IMR-90 (cell line): ENCODE measurements around the gene ABCB9. TPM values are rescaled to one million over a fixed set of nuclear protein-coding genes. Genes with fewer than 3 reads are reported as not detected.

Experiments used
- ATAC-seq: fragments of 200-7000 bp; cut with Tn5 transposase; 2 replicates; pipeline ENCODE4 v1.9.1; 2020; ENCODE audit warnings: low read depth, mild to moderate bottlenecking, moderate library complexity
- BruUV-seq: library from RNA; stranded (reverse); fragments of 400-500 nt; replicated peaks from 2 replicates; lab custom pipeline; 2021; lab: Mats Ljungman, UMichigan
- CTCF ChIA-PET: fragments of 300-600 bp; formaldehyde crosslinking; extraction: SDS; loops from one replicate; lab custom pipeline; 2021; ENCODE audit warnings: antibody characterized with exemption; lab: Yijun Ruan, JAX
- POLR2A ChIA-PET: fragments of 300-600 bp; sonication (Branson Sonifier 250); formaldehyde crosslinking; loops from one replicate; lab custom pipeline; 2022; ENCODE audit warnings: antibody characterized with exemption; ENCODE audit not compliant: unreplicated experiment; lab: Charles Lee
- DNase-seq: peaks from one replicate; pipeline ENCODE4 v3.0.0; 2013
- H2AFZ ChIP-seq: replicated peaks from 2 replicates; pipeline ENCODE3; 2013; ENCODE audit warnings: low read length, mild to moderate bottlenecking; ENCODE audit not compliant: poor library complexity
- H2AK5ac ChIP-seq: 2 replicates; pipeline ENCODE4 v1.6.1; 2013; ENCODE audit warnings: low read depth, low read length, inconsistent platforms
- H2AK9ac ChIP-seq: replicated peaks from 2 replicates; pipeline ENCODE3; 2013; ENCODE audit warnings: mild to moderate bottlenecking, low read depth, low read length, moderate library complexity; ENCODE audit not compliant: poor library complexity
- H2BK120ac ChIP-seq: 2 replicates; pipeline ENCODE4 v1.6.1; 2013; ENCODE audit warnings: low read depth, low read length, inconsistent platforms
- H2BK15ac ChIP-seq: 3 replicates; pipeline ENCODE4 v1.6.1; 2013; ENCODE audit warnings: low read depth, low read length, inconsistent platforms
- H2BK20ac ChIP-seq: 2 replicates; pipeline ENCODE4 v1.6.1; 2013; ENCODE audit warnings: low read depth, mild to moderate bottlenecking, inconsistent platforms, low read length, moderate library complexity
- H2BK5ac ChIP-seq: 2 replicates; pipeline ENCODE4 v1.6.1; 2013; ENCODE audit warnings: mild to moderate bottlenecking, low read depth, low read length, inconsistent platforms; ENCODE audit not compliant: poor library complexity, severe bottlenecking
- H3K14ac ChIP-seq: replicated peaks from 2 replicates; pipeline ENCODE4 v1.6.1; 2013; ENCODE audit warnings: low read depth, low read length, inconsistent platforms
- H3K18ac ChIP-seq: 2 replicates; pipeline ENCODE4 v1.6.1; 2013; ENCODE audit warnings: low read depth, low read length, control low read depth
- H3K23ac ChIP-seq: 2 replicates; pipeline ENCODE4 v1.6.1; 2013; ENCODE audit warnings: low read depth, low read length, inconsistent platforms
- H3K27ac ChIP-seq: 2 replicates; pipeline ENCODE4 v1.5.1; 2013; ENCODE audit warnings: mild to moderate bottlenecking, control low read depth, low read length; ENCODE audit not compliant: insufficient read depth
- H3K27me3 ChIP-seq: 2 replicates; pipeline ENCODE4 v1.6.1; 2013; ENCODE audit warnings: low read length; ENCODE audit not compliant: control insufficient read depth, insufficient read depth
- H3K36me3 ChIP-seq: 2 replicates; pipeline ENCODE4 v1.6.1; 2013; ENCODE audit warnings: low read length, mixed read lengths; ENCODE audit not compliant: control insufficient read depth, insufficient read depth
- H3K4ac ChIP-seq: 2 replicates; pipeline ENCODE4 v1.6.1; 2013; ENCODE audit warnings: low read depth, low read length, inconsistent platforms
- H3K4me1 ChIP-seq: 2 replicates; pipeline ENCODE4 v1.6.1; 2013; ENCODE audit warnings: low read length, mixed read lengths; ENCODE audit not compliant: control insufficient read depth, insufficient read depth
- H3K4me2 ChIP-seq: 2 replicates; pipeline ENCODE4 v1.6.1; 2013; ENCODE audit warnings: low read depth, mild to moderate bottlenecking, control low read depth, low read length, moderate library complexity
- H3K4me3 ChIP-seq: 2 replicates; pipeline ENCODE4 v1.5.1; 2013; ENCODE audit warnings: low read depth, mild to moderate bottlenecking, control low read depth, low read length, moderate library complexity; ENCODE audit not compliant: insufficient read depth
- H3K56ac ChIP-seq: 2 replicates; pipeline ENCODE4 v1.6.1; 2013; ENCODE audit warnings: low read length, inconsistent platforms; ENCODE audit not compliant: insufficient read depth; ENCODE audit errors: extremely low read depth
- H3K79me1 ChIP-seq, 2 experiments: 2 replicates each; pipeline ENCODE4 v1.6.1; 2013; ENCODE audit warnings: low read length in 2 of 2, inconsistent platforms in 1 of 2, low read depth in 1 of 2
- H3K9ac ChIP-seq: 2 replicates; pipeline ENCODE4 v1.6.1; 2013; ENCODE audit warnings: low read depth, low read length, control low read depth
- H3K9me1 ChIP-seq: 2 replicates; pipeline ENCODE4 v1.6.1; 2013; ENCODE audit warnings: low read length, inconsistent platforms; ENCODE audit not compliant: insufficient read depth
- H3K9me3 ChIP-seq: 2 replicates; pipeline ENCODE4 v1.6.1; 2013; ENCODE audit warnings: low read length; ENCODE audit not compliant: control insufficient read depth, insufficient read depth
- H4K20me1 ChIP-seq: 2 replicates; pipeline ENCODE4 v1.6.1; 2013; ENCODE audit warnings: low read length, inconsistent platforms; ENCODE audit not compliant: insufficient read depth
- H4K5ac ChIP-seq: 2 replicates; pipeline ENCODE4 v1.6.1; 2013; ENCODE audit warnings: mild to moderate bottlenecking, low read depth, low read length, control low read depth
- H4K8ac ChIP-seq, 2 experiments: 2 replicates each; pipeline ENCODE4 v1.6.1; 2013; ENCODE audit warnings: low read depth in 2 of 2, low read length in 2 of 2, control low read depth in 1 of 2, inconsistent platforms in 1 of 2
- H4K91ac ChIP-seq: 2 replicates; pipeline ENCODE4 v1.6.1; 2013; ENCODE audit warnings: low read depth, low read length, inconsistent platforms; ENCODE audit not compliant: insufficient read depth
- CEBPB ChIP-seq: IDR thresholded peaks from 2 replicates; pipeline ENCODE4 v1.6.1; 2012; ENCODE audit warnings: low read depth, low read length, improper control_type of control experiment
- CHD1 ChIP-seq: IDR thresholded peaks from 2 replicates; pipeline ENCODE4 v1.6.1; 2012; ENCODE audit warnings: low read depth, low read length, improper control_type of control experiment
- CTCF ChIP-seq: conservative IDR thresholded peaks from 2 replicates; pipeline ENCODE4 v1.5.1; 2012; ENCODE audit warnings: mild to moderate bottlenecking, low read depth, low read length, improper control_type of control experiment
- ELK1 ChIP-seq: fragments of 150-350 bp; IDR thresholded peaks from 2 replicates; pipeline ENCODE4 v1.6.1; 2016; ENCODE audit warnings: low read depth, mild to moderate bottlenecking, low read length, moderate library complexity, borderline replicate concordance
- FOS ChIP-seq: fragments of 150-350 bp; IDR thresholded peaks from 2 replicates; pipeline ENCODE4 v1.6.1; 2016; ENCODE audit warnings: low read depth, low read length
- MXI1 ChIP-seq: IDR thresholded peaks from 2 replicates; pipeline ENCODE4 v1.6.1; 2012; ENCODE audit warnings: low read depth, mild to moderate bottlenecking, low read length, moderate library complexity, borderline replicate concordance
- POLR2A ChIP-seq: IDR thresholded peaks from 2 replicates; pipeline ENCODE4 v1.6.1; 2012; ENCODE audit warnings: mild to moderate bottlenecking, low read depth, low read length
- RAD21 ChIP-seq: IDR thresholded peaks from 2 replicates; pipeline ENCODE4 v1.6.1; 2012; ENCODE audit warnings: low read length, improper control_type of control experiment
- RFX5 ChIP-seq: IDR thresholded peaks from 2 replicates; pipeline ENCODE4 v1.8.0; 2012; ENCODE audit warnings: low read depth, mild to moderate bottlenecking, low read length, moderate library complexity
- SMC3 ChIP-seq: fragments of 150-350 bp; IDR thresholded peaks from 2 replicates; pipeline ENCODE4 v1.6.1; 2016; ENCODE audit warnings: low read depth, mild to moderate bottlenecking, antibody characterized with exemption, low read length, moderate library complexity
- USF2 ChIP-seq: fragments of 150-350 bp; IDR thresholded peaks from 2 replicates; pipeline ENCODE4 v1.6.1; 2017; ENCODE audit warnings: mild to moderate bottlenecking, antibody characterized with exemption, low read length, low read depth
- WGBS, 2 experiments: methylation state at CpG; one replicate each; pipeline versions ENCODE4 v1.1.5 to v1.1.7; 2013; ENCODE audit warnings: missing lambda C conversion rate in 2 of 2; ENCODE audit not compliant: insufficient read length in 1 of 2; ENCODE audit errors: extremely low coverage in 2 of 2; 5-methylcytosine and 5-hydroxymethylcytosine counted together
- dilution Hi-C: fragments of 300-500 bp; cut with HindIII; formaldehyde crosslinking; loops from one replicate; pipeline ENCODE4 v1.14.3; 2018; ENCODE audit warnings: low sequenced_read_pairs; ENCODE audit not compliant: unreplicated experiment
- in situ Hi-C: fragments of 300-500 bp; cut with MboI; formaldehyde crosslinking; loops from 3 replicates; pipeline ENCODE4 v1.14.3; 2019; ENCODE audit warnings: low sequenced_read_pairs, inconsistent platforms, mixed read lengths
- intact Hi-C: fragments of 100-400 bp; cut with micrococcal nuclease; formaldehyde crosslinking; loops from 2 replicates; pipeline ENCODE4 v1.10.0; 2022
- polyA plus RNA-seq, 3 experiments: library from polyadenylated mRNA; depleted of rRNA; stranded (reverse); fragments of >200 nt; gene quantifications; 2 replicates each; pipeline ENCODE4 v1.2.3, GENCODE V29; 2012; ENCODE audit warnings: low replicate concordance in 1 of 3
- total RNA-seq: library from RNA; depleted of rRNA; stranded (reverse); fragments of >200 nt; gene quantifications from 2 replicates; pipeline ENCODE4 v1.2.3, GENCODE V29; 2012

The ABCB9 gene
- total and polyA plus RNA-seq, 2 of the 4 experiments (the other 2 are of a cell fraction), result 5.6 to 8.3 TPM

DNA sequence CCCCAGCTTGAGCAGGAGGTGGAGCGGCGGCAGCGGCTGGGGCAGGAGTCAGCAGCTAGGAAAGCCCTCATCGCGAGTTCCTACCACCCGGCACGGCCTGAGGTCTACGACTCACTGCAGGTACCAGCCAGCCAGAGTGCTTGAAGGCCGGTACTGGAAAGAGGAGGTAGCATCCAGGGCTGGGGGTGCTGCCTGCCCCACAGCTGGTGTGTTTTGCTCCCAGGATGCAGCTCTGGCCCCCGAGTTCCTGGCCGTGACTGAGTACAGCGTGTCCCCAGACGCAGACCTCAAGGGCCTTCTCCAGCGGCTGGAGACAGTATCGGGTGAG lies 10.3 kb upstream of the ABCB9 start:
- no peaks in the 10 kb centered on the region for H3K9me3 ChIP-seq
- no peaks in the 10 kb centered on the region for H3K27me3 ChIP-seq
- no peak overlapping the region for H4K8ac ChIP-seq
- no peak overlapping the region for H3K4me3 ChIP-seq
- H3K9ac ChIP-seq, result no peak overlapping the region
- H3K36me3 ChIP-seq, result peaks cover 5% of the 10 kb centered on the region
- H4K91ac ChIP-seq, result no peak overlapping the region
- H2BK120ac ChIP-seq, result no peak overlapping the region
- TF ChIP-seq CHD1 (no peak), MXI1 (no peak), SMC3 (no peak), CTCF (no peak), RAD21 (no peak), ELK1 (no peak), RFX5 (no peak), USF2 (no peak), CEBPB (no peak), FOS (no peak), POLR2A (no peak)
- no peak overlapping the region for H3K27ac ChIP-seq
- H3K4me2 ChIP-seq, result no peak overlapping the region
- H4K5ac ChIP-seq, result no peak overlapping the region
- H3K14ac ChIP-seq, result no peak overlapping the region
- H2BK5ac ChIP-seq, result no peak overlapping the region
- no peak overlapping the region for H2AFZ ChIP-seq
- H3K18ac ChIP-seq, result no peak overlapping the region
- peaks cover 20 to 62% of the 10 kb centered on the region in 2 experiments for H3K79me1 ChIP-seq
- dilution Hi-C loops, result loop anchor here (25.0 kb wide), 1 partner anchor 261 kb away; the partner anchor contains the start of genes MPHOSPH9 and MTRFR
- no peak for ATAC-seq
- ChIA-PET POLR2A (interaction anchor here (0.6 to 1.5 kb wide), 2 partner anchors 11 to 256 kb away, joined by 6 to 20 read pairs; partner anchors contain the start of gene ABCB9), CTCF (no interaction called here)
- H2AK9ac ChIP-seq, result peak overlapping the region; percentile 15
- no peak overlapping the region for H3K56ac ChIP-seq
- peaks cover 3% of the 10 kb centered on the region for H4K20me1 ChIP-seq
- no peak overlapping the region for H3K4ac ChIP-seq
- H2BK15ac ChIP-seq, result no peak overlapping the region
- intact Hi-C loops, result loop anchor here (10.0 kb wide), 1 partner anchor 408 kb away; the partner anchor contains the start of gene KMT5A
- in situ Hi-C loops, result no loop called here
- H3K23ac ChIP-seq, result no peak overlapping the region
- no peak overlapping the region for H2BK20ac ChIP-seq
- peaks cover 13% of the 10 kb centered on the region for H3K4me1 ChIP-seq
- WGBS, 2 experiments, result 88% methylated on average over 9 of the region's 15 CpGs; no CpG with 5 or more reads in 1 of the 2 experiments
- BruUV-seq, result no TSS peak
- H3K9me1 ChIP-seq, result peaks cover 9% of the 10 kb centered on the region; the same call in 1 of the 2 replicates
- DNase-seq, result no peak
- no peak overlapping the region for H2AK5ac ChIP-seq
